H1 (cell line): ENCODE data around the gene MAN1A2. TPM values are rescaled to one million over a fixed set of nuclear protein-coding genes. Genes with fewer than 3 reads are reported as not detected.

Experiments used
- CTCF ChIA-PET: fragments of 300-600 bp; sonication (Branson Sonifier 250); formaldehyde crosslinking; loops from one replicate; lab custom pipeline; 2021; ENCODE audit not compliant: partially characterized antibody; lab: Charles Lee
- POLR2A ChIA-PET: fragments of 300-600 bp; sonication (Branson Sonifier 250); formaldehyde crosslinking; loops from one replicate; lab custom pipeline; 2021; ENCODE audit warnings: inconsistent platforms; ENCODE audit not compliant: partially characterized antibody; lab: Charles Lee
- DNase-seq, 2 experiments: peaks; one replicate each; pipeline versions ENCODE4 v3.0.0 to v3.0.0-alpha.2; 2010 to 2022; ENCODE audit warnings: low spot score in 2 of 2, low read depth in 1 of 2, mixed read lengths in 1 of 2
- FAIRE-seq: peaks from 2 replicates; lab custom pipeline; 2011; peaks lifted over from hg19 to GRCh38; lab: Jason Lieb, UNC
- H2AFZ ChIP-seq: 2 replicates; pipeline ENCODE4 v1.8.1; 2012; ENCODE audit warnings: low read length, inconsistent platforms
- H2AK5ac ChIP-seq: 2 replicates; pipeline ENCODE4 v1.6.1; 2013; ENCODE audit warnings: low read depth, low read length
- H2BK120ac ChIP-seq: replicated peaks from 2 replicates; pipeline ENCODE3; 2013; ENCODE audit warnings: low read depth, low read length, inconsistent platforms
- H2BK12ac ChIP-seq: 2 replicates; pipeline ENCODE4 v1.6.1; 2013; ENCODE audit warnings: low read depth, low read length
- H2BK15ac ChIP-seq: 2 replicates; pipeline ENCODE4 v1.6.1; 2013; ENCODE audit warnings: low read length
- H2BK20ac ChIP-seq: 2 replicates; pipeline ENCODE4 v1.6.1; 2013; ENCODE audit warnings: low read length
- H2BK5ac ChIP-seq: 2 replicates; pipeline ENCODE4 v1.6.1; 2013; ENCODE audit warnings: low read depth, low read length
- H3K14ac ChIP-seq: 2 replicates; pipeline ENCODE4 v1.6.1; 2013; ENCODE audit warnings: inconsistent platforms; ENCODE audit not compliant: insufficient read length
- H3K18ac ChIP-seq: 2 replicates; pipeline ENCODE4 v1.6.1; 2013; ENCODE audit warnings: low read length; ENCODE audit errors: extremely low read depth
- H3K23ac ChIP-seq: 2 replicates; pipeline ENCODE4 v1.6.1; 2013; ENCODE audit warnings: inconsistent platforms; ENCODE audit not compliant: insufficient read length
- H3K23me2 ChIP-seq: 2 replicates; pipeline ENCODE4 v1.6.1; 2013; ENCODE audit warnings: low read depth, low read length
- H3K27ac ChIP-seq: 2 replicates; pipeline ENCODE4 v1.6.1; 2011; ENCODE audit warnings: low read depth, low read length, inconsistent platforms
- H3K27me3 ChIP-seq, 4 experiments: replicated peaks in 1 of 4; 1 replicate in 1 of 4; 2 replicates in 3 of 4; pipeline versions ENCODE4 v1.6.1 to v1.8.1; 2011 to 2013; ENCODE audit warnings: low read length in 3 of 4, mild to moderate bottlenecking in 3 of 4, inconsistent platforms in 2 of 4, mixed read lengths in 2 of 4, moderate library complexity in 1 of 4; ENCODE audit not compliant: control insufficient read depth in 3 of 4, insufficient read depth in 3 of 4; ENCODE audit errors: extremely low read depth in 1 of 4
- H3K36me3 ChIP-seq, 4 experiments: 2 replicates each; pipeline versions ENCODE4 v1.6.1 to v1.8.1; 2011 to 2013; ENCODE audit warnings: mild to moderate bottlenecking in 4 of 4, low read length in 3 of 4, moderate library complexity in 2 of 4, control low read depth in 1 of 4, inconsistent platforms in 1 of 4; ENCODE audit not compliant: insufficient read depth in 4 of 4, control insufficient read depth in 2 of 4
- H3K4ac ChIP-seq: replicated peaks from 2 replicates; pipeline ENCODE3; 2013; ENCODE audit warnings: low read length, low read depth, mixed read lengths, inconsistent platforms; ENCODE audit not compliant: insufficient read length
- H3K4me1 ChIP-seq, 4 experiments: replicated peaks in 1 of 4; 1 replicate in 1 of 4; 2 replicates in 3 of 4; pipeline versions ENCODE4 v1.6.1 to v1.8.1; 2011 to 2013; ENCODE audit warnings: low read length in 3 of 4, inconsistent platforms in 2 of 4, mixed read lengths in 1 of 4; ENCODE audit not compliant: insufficient read depth in 4 of 4, control insufficient read depth in 3 of 4
- H3K4me2 ChIP-seq, 2 experiments: 2 replicates each; pipeline versions ENCODE4 v1.6.1 to v1.8.1; 2011 to 2013; ENCODE audit warnings: low read depth in 2 of 2, low read length in 2 of 2, control low read depth in 1 of 2, inconsistent platforms in 1 of 2, mild to moderate bottlenecking in 1 of 2; ENCODE audit not compliant: insufficient read depth in 1 of 2
- H3K4me3 ChIP-seq, 4 experiments: fragments of 200-600, 300-600 bp in 1 of 4; sonication (generic), shearing (Covaris generic), sonication (Bioruptor Twin) in 1 of 4; 2 replicates each; pipeline versions ENCODE4 v1.5.1 to v1.8.1; 2011 to 2016; ENCODE audit warnings: low read length in 4 of 4, low read depth in 3 of 4, control low read depth in 2 of 4, inconsistent platforms in 2 of 4, mild to moderate bottlenecking in 2 of 4, mixed read lengths in 1 of 4, moderate library complexity in 1 of 4; ENCODE audit not compliant: insufficient read depth in 2 of 4; ENCODE audit errors: extremely low read depth in 1 of 4
- H3K56ac ChIP-seq: replicated peaks from 2 replicates; pipeline ENCODE3; 2013; ENCODE audit warnings: low read depth, mild to moderate bottlenecking, mixed read lengths, low read length, inconsistent platforms; ENCODE audit not compliant: insufficient read length
- H3K79me1 ChIP-seq: 2 replicates; pipeline ENCODE4 v1.6.1; 2013; ENCODE audit warnings: low read depth, low read length, control low read depth
- H3K79me2 ChIP-seq, 2 experiments: 2 replicates each; pipeline versions ENCODE4 v1.6.1 to v1.8.1; 2012 to 2013; ENCODE audit warnings: low read length in 2 of 2, mild to moderate bottlenecking in 2 of 2, inconsistent platforms in 1 of 2; ENCODE audit not compliant: insufficient read depth in 2 of 2, control insufficient read depth in 1 of 2
- H3K9ac ChIP-seq, 4 experiments: replicated peaks in 1 of 4; 1 replicate in 1 of 4; 2 replicates in 3 of 4; pipeline versions ENCODE4 v1.6.1 to v1.8.1; 2011 to 2013; ENCODE audit warnings: low read depth in 3 of 4, low read length in 3 of 4, control low read depth in 2 of 4, mild to moderate bottlenecking in 2 of 4, moderate library complexity in 2 of 4, inconsistent platforms in 1 of 4; ENCODE audit errors: extremely low read depth in 1 of 4
- H3K9me3 ChIP-seq, 2 experiments: 2 replicates each; pipeline versions ENCODE4 v1.6.1 to v1.8.1; 2012 to 2013; ENCODE audit warnings: mild to moderate bottlenecking in 2 of 2, moderate library complexity in 2 of 2, control low read depth in 1 of 2, inconsistent platforms in 1 of 2, low read depth in 1 of 2, low read length in 1 of 2, mixed read lengths in 1 of 2; ENCODE audit not compliant: insufficient read depth in 2 of 2
- H4K20me1 ChIP-seq, 2 experiments: replicated peaks in 1 of 2; 2 replicates each; pipeline versions ENCODE3 to v1.8.1; 2011 to 2013; ENCODE audit warnings: inconsistent platforms in 2 of 2, low read length in 2 of 2, mild to moderate bottlenecking in 1 of 2; ENCODE audit not compliant: insufficient read depth in 2 of 2, control insufficient read depth in 1 of 2
- H4K5ac ChIP-seq: 2 replicates; pipeline ENCODE4 v1.6.1; 2013; ENCODE audit warnings: low read length, low read depth, mixed read lengths, inconsistent platforms; ENCODE audit not compliant: insufficient read length
- H4K8ac ChIP-seq: 2 replicates; pipeline ENCODE4 v1.8.0; 2013; ENCODE audit warnings: mild to moderate bottlenecking, moderate library complexity, low read length, inconsistent platforms; ENCODE audit not compliant: insufficient read depth; ENCODE audit errors: extremely low read depth
- H4K91ac ChIP-seq: replicated peaks from 2 replicates; pipeline ENCODE3; 2013; ENCODE audit warnings: low read length, mixed read lengths, inconsistent platforms; ENCODE audit not compliant: insufficient read length
- BCL11A ChIP-seq, 2 experiments: IDR thresholded peaks; one replicate each; pipeline ENCODE4 v1.6.1; 2011; ENCODE audit warnings: low read depth in 2 of 2, low read length in 2 of 2, mild to moderate bottlenecking in 2 of 2
- CHD2 ChIP-seq: IDR thresholded peaks from 2 replicates; pipeline ENCODE4 v1.6.1; 2012; ENCODE audit warnings: low read length, improper control_type of control experiment
- RAD21 ChIP-seq, 2 experiments: IDR thresholded peaks in 1 of 2; conservative IDR thresholded peaks in 1 of 2; 2 replicates each; pipeline ENCODE4 v1.6.1; 2011; ENCODE audit warnings: low read depth in 2 of 2, low read length in 2 of 2, improper control_type of control experiment in 1 of 2, inconsistent platforms in 1 of 2, mild to moderate bottlenecking in 1 of 2, moderate library complexity in 1 of 2
- SIN3A ChIP-seq, 2 experiments: IDR thresholded peaks in 1 of 2; conservative IDR thresholded peaks in 1 of 2; 2 replicates each; pipeline ENCODE4 v1.6.1; 2011 to 2012; ENCODE audit warnings: low read length in 2 of 2, improper control_type of control experiment in 1 of 2, low read depth in 1 of 2, mild to moderate bottlenecking in 1 of 2
- TAF1 ChIP-seq: IDR thresholded peaks from 2 replicates; pipeline ENCODE4 v1.6.1; 2011; ENCODE audit warnings: mild to moderate bottlenecking, low read depth, low read length
- WGBS, 2 experiments: shearing (Covaris generic) in 1 of 2; methylation state at CpG; one replicate each; pipeline versions ENCODE4 v1.1.6 to v1.1.7; 2013 to 2015; ENCODE audit warnings: low lambda C conversion rate in 2 of 2, mixed read lengths in 2 of 2, inconsistent platforms in 1 of 2, low coverage in 1 of 2, missing lambda C conversion rate in 1 of 2; ENCODE audit not compliant: insufficient replicate concordance in 2 of 2, insufficient coverage in 1 of 2, insufficient read length in 1 of 2; ENCODE audit errors: extremely low coverage in 1 of 2, missing lambda C conversion rate in 1 of 2; 5-methylcytosine and 5-hydroxymethylcytosine counted together
- polyA plus RNA-seq, 7 experiments: library from polyadenylated mRNA; depleted of rRNA in 3 of 7; stranded (reverse) in 5 of 7; unstranded in 2 of 7; fragments of >200 nt in 5 of 7; fragments of 200-250 nt in 2 of 7; gene quantifications; 1 replicate in 5 of 7; 2 replicates in 1 of 7; 4 replicates in 1 of 7; pipeline versions ENCODE4 v1.2.1 to v1.2.3, GENCODE V29; 2011 to 2013; ENCODE audit warnings: missing spikeins in 2 of 7, mixed read lengths in 2 of 7
- total RNA-seq: library from RNA; stranded (reverse); fragmentation: NEBNext Ultra II Directional; extraction: Animal tissue kit (Norgen Biotek cat#: 25700); gene quantifications from 2 replicates; pipeline ENCODE4 v1.2.1, GENCODE V29; 2021

The MAN1A2 gene
- total and polyA plus RNA-seq, 2 of the 8 experiments (the other 6 are each of a cell fraction or from before 2014, with no cell fraction given) = 5.5 to 18.8 TPM

DNA sequence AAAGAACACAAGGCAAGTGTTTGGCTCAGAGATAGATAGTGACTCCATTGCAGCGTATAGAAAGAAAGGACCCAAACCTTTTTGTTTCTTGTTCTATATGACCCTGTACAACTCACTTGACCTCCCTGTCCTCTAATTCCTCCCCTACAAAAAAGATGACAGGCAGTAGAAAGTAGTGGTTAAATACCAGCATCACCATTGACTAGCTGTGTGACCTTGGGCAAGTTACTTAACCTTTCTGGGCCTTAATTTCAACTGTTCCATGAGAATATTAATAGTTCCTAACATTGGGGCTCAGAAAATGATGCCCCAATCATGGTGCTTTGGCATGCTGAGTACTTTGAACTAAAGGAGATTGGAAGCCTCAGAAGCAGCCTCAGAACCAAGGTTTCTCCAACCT, 46.7 kb upstream of the MAN1A2 start:
- Histone ChIP-seq H2BK15ac (no peak overlapping the region), H2BK20ac (no peak overlapping the region)
- TF ChIP-seq CHD2 (no peak), BCL11A (IDR thresholded peaks at IDR 0.05; ENCODE audit: low read depth in 2 of 2, low read length in 2 of 2) (no peak), RAD21 (IDR thresholded peaks at IDR 0.05 in 1 of 2, conservative IDR thresholded peaks at IDR 0.05 in 1 of 2; ENCODE audit: low read depth in 2 of 2, low read length in 2 of 2) (no peak), SIN3A (conservative IDR thresholded peaks at IDR 0.05 in 1 of 2, IDR thresholded peaks at IDR 0.05 in 1 of 2; ENCODE audit: low read depth in 1 of 2, low read length in 2 of 2) (no peak), TAF1 (no peak)

More for the DNA sequence above, 46.7 kb upstream of the MAN1A2 start:
- no peak for FAIRE-seq
- Histone ChIP-seq H2BK5ac (no peak overlapping the region), H2AK5ac (no peak overlapping the region), H3K4ac (no peak overlapping the region), H3K18ac (no peak overlapping the region), H3K23me2 (no peaks in the 10 kb centered on the region), H3K27ac (no peak overlapping the region), H3K14ac (no peak overlapping the region), H2AFZ (no peak overlapping the region), H3K23ac (no peak overlapping the region), H3K79me2 (no peaks in the 10 kb centered on the region), H3K79me1 (no peaks in the 10 kb centered on the region), H4K91ac (no peak overlapping the region), H2BK12ac (no peak overlapping the region), H3K27me3 (no peaks in the 10 kb centered on the region), H3K56ac (no peak overlapping the region), H3K9me3 (no peaks in the 10 kb centered on the region), H3K9ac (no peak overlapping the region), H3K4me3 (no peak overlapping the region), H3K4me1 (peaks cover 0 to 4% (median 2%) of the 10 kb centered on the region in 4 experiments; a peak in 2 of 7 replicates), H3K4me2 (no peak overlapping the region), H4K5ac (no peak overlapping the region), H2BK120ac (no peak overlapping the region), H4K8ac (no peak overlapping the region), H4K20me1 (no peaks in the 10 kb centered on the region), H3K36me3 (no peaks in the 10 kb centered on the region)
- DNase-seq = no peak
- WGBS, 2 experiments = 95% methylated on average over 1 of the region's 1 CpG; no CpG with 5 or more reads in 1 of the 2 experiments
- CTCF ChIA-PET = interaction anchor here (2.1 kb wide), 1 partner anchor 438 kb away, joined by 6 read pairs; no protein-coding TSS in a partner anchor
- POLR2A ChIA-PET = no interaction called here
